Erythroblast (primary cell): Measurements from ENCODE around the gene KRT76.
A peak's percentile ranks its signal among the peaks of the same experiment; 100 is the strongest.
"Not testable (repeated sequence)": the region's sequence is repeated elsewhere in the genome, so short reads cannot be mapped to it uniquely, and the experiment has no call there.

Source experiments
- DNase-seq, 2 experiments: peaks; one replicate each; lab custom pipeline; 2025; lab: John Stamatoyannopoulos, UW
- GATA1 ChIP-seq: IDR thresholded peaks from 2 replicates; pipeline ENCODE4 v1.6.1; 2011; ENCODE audit warnings: low read depth, mild to moderate bottlenecking, control low read depth, low read length, moderate library complexity
- POLR2A ChIP-seq: IDR thresholded peaks from 2 replicates; pipeline ENCODE4 v1.6.1; 2011; ENCODE audit warnings: mild to moderate bottlenecking, low read length

Gene KRT76

GRCh38 chr12:52759218-52759617 lies 17.9 kb downstream of the KRT76 start:
- no peak for DNase-seq
- no peak for TF ChIP-seq POLR2A
- TF ChIP-seq GATA1, result no peak

DNA sequence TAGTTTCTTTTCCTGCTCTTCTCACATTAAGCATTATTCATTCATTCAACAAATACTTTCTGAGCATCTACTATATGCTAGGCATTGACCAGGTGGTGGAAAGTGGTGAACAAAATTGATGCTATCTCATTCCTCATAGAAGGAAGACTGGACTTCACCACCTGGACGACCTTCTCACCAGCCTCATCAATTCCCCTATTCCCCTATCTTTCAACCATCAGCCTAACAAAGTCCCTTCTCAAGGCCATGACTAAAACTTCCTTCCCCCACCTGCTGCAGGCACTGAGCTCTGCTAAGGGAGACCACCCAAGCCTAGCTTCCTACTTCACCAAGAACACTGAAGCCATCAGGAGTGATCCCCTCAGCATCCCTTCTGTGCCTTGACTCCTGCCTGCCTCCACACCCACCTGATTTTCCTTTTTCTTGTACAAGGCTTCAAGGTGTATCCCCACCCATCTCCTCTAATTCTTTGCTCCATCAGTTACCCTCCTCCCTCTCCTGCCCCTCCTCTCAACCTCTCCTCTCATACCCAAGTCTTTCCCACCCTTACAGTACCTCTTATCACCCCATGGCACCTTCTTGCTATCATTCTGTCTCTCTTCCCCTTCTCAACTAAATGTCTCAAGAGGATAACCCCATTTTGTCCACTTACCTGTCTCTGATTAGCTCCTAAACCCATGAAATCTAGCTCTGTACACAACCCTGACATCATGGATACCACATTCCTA lies 19.5 kb downstream of the KRT76 start:
- DNase-seq, result no peak
- TF ChIP-seq GATA1 (no peak), POLR2A (no peak)

DNA sequence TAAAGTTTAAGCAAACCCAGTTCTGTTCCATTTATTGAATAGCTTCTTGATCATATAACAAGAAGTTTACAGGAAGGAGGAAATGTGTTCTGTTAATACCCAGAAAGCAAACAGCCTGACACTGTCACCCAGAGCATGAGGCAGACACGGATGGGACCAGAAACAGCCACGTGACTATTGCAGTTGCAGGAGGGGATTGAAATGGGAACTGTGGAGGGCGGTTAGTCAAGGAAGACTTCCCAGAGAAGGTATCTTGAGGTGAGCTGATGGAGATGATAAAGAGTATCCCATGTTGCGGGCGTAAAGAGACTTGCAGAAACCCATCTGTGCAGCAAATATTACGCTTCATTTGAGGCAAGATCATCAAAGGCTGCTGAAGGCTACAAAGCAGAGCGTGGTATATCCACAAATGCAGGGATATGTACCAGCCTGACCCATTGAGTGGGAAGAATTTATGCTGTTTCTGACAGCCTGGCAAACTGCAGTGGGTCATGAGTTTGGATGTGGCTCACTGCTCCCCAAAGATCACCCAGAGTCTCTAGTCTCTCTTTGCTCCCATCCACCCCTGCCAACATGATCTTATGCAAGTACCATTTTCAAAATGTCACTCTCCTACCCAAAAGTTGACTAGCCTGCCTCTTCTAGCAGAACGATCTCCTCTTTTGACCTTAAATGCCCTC lies 20.7 kb downstream of the KRT76 start:
- TF ChIP-seq POLR2A (no peak), GATA1 (no peak)
- DNase-seq, result no peak

- no peak for DNase-seq
- TF ChIP-seq GATA1 (no peak), POLR2A (no peak)
These were observed 21.6 kb downstream of the KRT76 start for GRCh38 chr12:52755533-52755932.

DNA sequence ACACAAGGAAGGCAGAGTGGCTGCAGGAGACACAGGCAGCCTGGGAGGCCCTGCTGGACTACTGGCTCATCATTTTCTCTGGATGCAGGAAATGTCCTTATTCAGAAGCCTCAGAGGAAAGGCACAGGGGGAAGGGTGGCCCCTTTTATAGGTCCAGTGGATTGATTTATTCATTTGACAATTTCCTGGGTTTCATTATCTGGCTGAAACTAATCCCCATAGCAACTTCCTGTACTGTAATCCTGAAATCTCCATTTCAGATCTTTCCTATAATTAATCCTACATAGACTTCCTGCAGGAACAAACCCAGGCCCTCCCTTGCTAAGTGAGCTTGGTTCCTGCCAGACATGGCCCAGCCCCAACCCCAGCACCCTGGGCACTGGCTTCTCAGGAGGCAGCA lies 23.0 kb downstream of the KRT76 start:
- TF ChIP-seq POLR2A (no peak), GATA1 (no peak)
- DNase-seq, result no peak

DNA sequence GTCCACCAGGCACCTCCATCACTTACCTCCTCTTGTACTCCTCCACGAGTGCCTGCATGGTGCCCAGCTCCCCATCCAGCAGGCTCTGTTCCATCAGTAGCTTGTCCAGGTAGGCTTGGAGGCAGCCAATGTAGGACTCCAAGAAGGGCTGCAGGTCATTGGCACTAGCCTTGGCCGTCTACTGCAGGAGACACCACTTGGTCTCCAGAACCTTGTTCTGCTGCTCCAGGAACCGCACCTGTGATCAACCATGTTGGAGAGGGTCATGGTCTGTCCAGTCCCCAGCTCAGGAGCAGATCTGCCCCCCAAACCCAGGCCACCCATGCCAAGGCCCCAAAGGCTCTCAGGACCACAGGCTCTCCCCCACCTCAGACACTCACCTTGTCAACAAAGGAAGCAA lies 23.9 kb downstream of the KRT76 start:
- no peak for TF ChIP-seq POLR2A
- no peak for TF ChIP-seq GATA1
- no peak for DNase-seq

- TF ChIP-seq GATA1 (no peak), POLR2A (no peak)
- no peak for DNase-seq
These were observed 24.6 kb downstream of the KRT76 start for GRCh38 chr12:52752516-52752915.

GRCh38 chr12:52751795-52752194 lies 25.4 kb downstream of the KRT76 start:
- no peak for DNase-seq
- no peak for TF ChIP-seq GATA1
- no peak for TF ChIP-seq POLR2A

- DNase-seq, result not testable (repeated sequence)
These were observed 26.6 kb downstream of the KRT76 start for GRCh38 chr12:52750532-52750931.

DNA sequence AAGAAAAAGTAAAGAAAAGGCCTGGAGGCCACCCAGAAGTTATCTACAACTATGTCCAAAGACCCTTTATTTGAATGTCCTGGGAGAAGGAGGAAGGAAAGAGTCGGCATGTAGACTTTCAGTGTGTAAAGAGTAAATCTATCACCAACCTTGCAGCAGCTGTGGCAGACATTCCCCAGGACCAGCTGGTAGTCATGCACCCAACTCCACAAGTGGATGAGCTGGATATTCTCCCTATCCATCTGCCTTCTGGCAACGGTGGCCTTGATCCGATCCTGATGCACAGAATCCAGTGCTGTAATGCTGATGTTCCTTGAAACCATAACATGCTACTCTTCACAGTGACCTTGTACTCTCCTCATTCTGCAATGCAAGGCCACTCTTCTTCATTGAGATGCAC lies 27.3 kb downstream of the KRT76 start:
- TF ChIP-seq GATA1, result no peak
- no peak for TF ChIP-seq POLR2A

DNA sequence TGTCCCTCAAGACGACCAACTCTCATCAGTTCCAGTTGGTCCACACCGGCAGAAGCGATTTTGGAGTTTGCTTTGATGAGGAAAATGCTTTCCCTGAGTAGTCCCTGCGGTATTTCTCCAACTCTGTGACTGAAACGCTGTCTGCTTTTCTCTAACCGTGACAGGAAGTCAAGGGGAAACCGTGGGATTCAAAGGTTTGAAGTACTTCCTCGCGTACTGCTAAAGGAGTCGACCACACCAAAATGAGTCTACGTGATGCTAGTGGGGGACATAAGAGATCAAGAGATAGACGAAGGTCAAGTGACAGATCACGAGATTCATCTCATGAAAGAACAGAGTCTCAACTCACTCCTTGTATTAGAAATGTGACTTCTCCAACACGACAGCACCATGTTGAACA lies 28.6 kb downstream of the KRT76 start:
- DNase-seq, result no peak
- TF ChIP-seq GATA1, result no peak
- no peak for TF ChIP-seq POLR2A

More for the DNA sequence above, 27.3 kb downstream of the KRT76 start:
- no peak for DNase-seq

GRCh38 chr12:52745554-52745953 lies 31.6 kb downstream of the KRT76 start:
- no peak for DNase-seq
- TF ChIP-seq POLR2A (no peak), GATA1 (no peak)

DNA sequence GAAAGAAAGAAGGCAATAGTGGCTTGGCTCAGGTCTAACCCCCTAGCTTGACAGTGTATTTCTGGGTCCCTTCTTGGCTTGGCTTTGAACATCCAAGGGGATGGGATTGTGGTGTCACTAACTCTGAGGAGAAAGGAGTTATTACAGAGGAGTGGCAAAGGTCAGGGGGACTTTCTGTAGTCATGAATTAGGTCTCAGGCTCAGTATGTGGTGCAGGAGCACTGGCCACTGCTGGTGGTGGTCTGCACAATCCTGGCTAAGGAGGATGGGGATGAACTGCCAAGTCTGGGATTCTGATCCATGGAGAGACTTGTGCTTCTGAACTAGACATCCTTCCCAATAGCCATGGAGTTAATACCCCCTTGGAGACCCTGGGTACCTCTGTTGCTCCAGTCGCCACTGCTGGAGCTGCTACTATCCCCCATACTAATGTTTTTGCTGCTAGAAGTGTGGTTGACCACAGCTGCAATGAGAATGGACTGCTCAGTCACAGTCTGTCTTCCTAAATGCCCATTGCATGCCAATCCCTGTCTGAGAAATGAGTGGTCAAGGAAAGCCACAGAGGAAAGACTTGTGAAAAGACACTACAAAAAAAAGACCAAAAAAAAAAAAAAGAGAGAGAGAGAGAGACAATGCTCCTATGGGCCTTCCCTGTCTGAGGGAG lies 32.5 kb downstream of the KRT76 start:
- TF ChIP-seq GATA1, result no peak
- TF ChIP-seq POLR2A, result no peak
- no peak for DNase-seq

DNA sequence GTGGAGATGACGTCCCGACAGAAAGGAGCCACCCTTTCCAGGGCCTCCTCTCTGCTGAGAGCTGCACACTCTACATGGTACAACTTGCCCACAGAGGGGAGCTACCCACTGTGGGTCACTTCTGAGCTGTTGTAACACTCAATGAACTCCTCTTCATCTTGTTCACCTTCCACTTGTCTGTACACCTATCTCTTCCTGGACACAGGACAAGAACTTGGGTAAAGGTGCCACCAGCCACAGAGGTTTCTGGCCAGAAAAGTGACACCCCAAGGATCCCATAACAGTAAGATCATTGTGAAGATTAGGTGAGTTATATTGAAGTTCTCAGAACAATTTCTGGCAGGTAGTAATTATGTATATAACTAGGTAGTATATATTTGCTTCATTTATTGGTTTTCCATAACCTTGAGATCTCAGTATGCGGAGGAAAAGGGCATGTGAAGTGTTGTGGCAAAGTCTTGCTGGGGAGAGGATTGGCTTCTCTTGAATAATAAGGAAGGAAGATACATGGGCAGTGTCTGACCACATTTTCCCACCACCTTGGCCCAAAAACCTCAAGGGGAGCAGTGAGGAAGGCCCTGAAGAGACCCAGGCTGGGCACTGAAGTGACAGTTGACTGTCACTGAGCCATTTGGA lies 34.2 kb downstream of the KRT76 start:
- TF ChIP-seq GATA1 (no peak), POLR2A (no peak)
- DNase-seq, result peak in 1 of 2 experiments; percentile 12
